HG03378 (cell line): ENCODE data around the gene C1QTNF5.

Experiments used
- ATAC-seq: cut with Tn5 transposase; IDR thresholded peaks from one replicate; pipeline ENCODE4 v1.9.1; 2021; ENCODE audit warnings: mild to moderate bottlenecking, moderate library complexity; ENCODE audit not compliant: unreplicated experiment

C1QTNF5 gene

GRCh38 chr11:119373059-119373920 is 32.6 kb upstream of the C1QTNF5 start:
- ATAC-seq = no peak

- no peak for ATAC-seq
Measured at GRCh38 chr11:119372260-119373058, 31.8 kb upstream of the C1QTNF5 start.

- ATAC-seq = no peak
Measured at GRCh38 chr11:119371778-119372182, 31.1 kb upstream of the C1QTNF5 start.

GRCh38 chr11:119371067-119371601 is 30.5 kb upstream of the C1QTNF5 start:
- no peak for ATAC-seq

GRCh38 chr11:119370486-119371046 is 29.9 kb upstream of the C1QTNF5 start:
- ATAC-seq = no peak

GRCh38 chr11:119369132-119369925 is 28.6 kb upstream of the C1QTNF5 start:
- ATAC-seq = no peak

- ATAC-seq = no peak
Measured at GRCh38 chr11:119368121-119369034, 27.7 kb upstream of the C1QTNF5 start.

- ATAC-seq = no peak
Measured at GRCh38 chr11:119367661-119368120, 27.0 kb upstream of the C1QTNF5 start.

- ATAC-seq = no peak
Measured at GRCh38 chr11:119366690-119367620, 26.3 kb upstream of the C1QTNF5 start.

- ATAC-seq = no peak
Measured at GRCh38 chr11:119365071-119365591, 24.4 kb upstream of the C1QTNF5 start.

GRCh38 chr11:119363851-119364590 is 23.3 kb upstream of the C1QTNF5 start:
- ATAC-seq = no peak

- no peak for ATAC-seq
Measured at GRCh38 chr11:119363081-119363850, 22.6 kb upstream of the C1QTNF5 start.

GRCh38 chr11:119362741-119363080 is 22.0 kb upstream of the C1QTNF5 start:
- no peak for ATAC-seq

- ATAC-seq = no peak
Measured at GRCh38 chr11:119361941-119362725, 21.4 kb upstream of the C1QTNF5 start.

- ATAC-seq = no peak
Measured at GRCh38 chr11:119361056-119361787, 20.5 kb upstream of the C1QTNF5 start.
